GM18508 (cell line): ENCODE measurements around the gene DAZAP2.
"Not testable (repeated sequence)": the region's sequence is repeated elsewhere in the genome, so short reads cannot be mapped to it uniquely, and the experiment has no call there.

ENCODE experiments used
- ATAC-seq: cut with Tn5 transposase; IDR thresholded peaks from one replicate; pipeline ENCODE4 v1.9.1; 2021; ENCODE audit warnings: moderate number of reproducible peaks; ENCODE audit not compliant: insufficient read depth, unreplicated experiment

The DAZAP2 gene

GRCh38 chr12:51216642-51217041, 22.0 kb upstream of the DAZAP2 start:
- ATAC-seq: no peak

GRCh38 chr12:51217133-51217967, 21.3 kb upstream of the DAZAP2 start:
- ATAC-seq: no peak

- ATAC-seq: no peak
These were observed 20.5 kb upstream of the DAZAP2 start, which contains the start of gene POU6F1 for GRCh38 chr12:51217968-51218606. TSS of gene POU6F1 (minus strand) at chr12:51218062. CDS start at chr12:51206836, 11,226 bp downstream.

- ATAC-seq: no peak
These were observed 19.9 kb upstream of the DAZAP2 start for GRCh38 chr12:51218607-51219161.

GRCh38 chr12:51219322-51219721, 19.3 kb upstream of the DAZAP2 start:
- no peak for ATAC-seq

GRCh38 chr12:51219857-51220256, 18.8 kb upstream of the DAZAP2 start:
- not testable (repeated sequence) for ATAC-seq

- no peak for ATAC-seq
These were observed 16.2 kb upstream of the DAZAP2 start for GRCh38 chr12:51222461-51222860.

GRCh38 chr12:51224625-51225024, 14.0 kb upstream of the DAZAP2 start:
- no peak for ATAC-seq

- no peak for ATAC-seq
These were observed 13.4 kb upstream of the DAZAP2 start for GRCh38 chr12:51225234-51225633.

GRCh38 chr12:51225771-51226170, 12.9 kb upstream of the DAZAP2 start:
- no peak for ATAC-seq

- not testable (repeated sequence) for ATAC-seq
These were observed 11.5 kb upstream of the DAZAP2 start for GRCh38 chr12:51227112-51227511.

GRCh38 chr12:51227962-51228361, 10.7 kb upstream of the DAZAP2 start:
- ATAC-seq: no peak

GRCh38 chr12:51229116-51229809, 9.4 kb upstream of the DAZAP2 start:
- no peak for ATAC-seq

GRCh38 chr12:51232642-51233041, 6.0 kb upstream of the DAZAP2 start:
- ATAC-seq: no peak

- no peak for ATAC-seq
These were observed 4.1 kb upstream of the DAZAP2 start for GRCh38 chr12:51234530-51234929.

GRCh38 chr12:51238037-51238509, 553 bp upstream of the DAZAP2 start:
- peak; percentile 5 for ATAC-seq

- ATAC-seq: no peak
These were observed 2.3 kb downstream of the DAZAP2 start for GRCh38 chr12:51240971-51241370.

- ATAC-seq: no peak
These were observed 3.5 kb downstream of the DAZAP2 start for GRCh38 chr12:51242120-51242519.

- ATAC-seq: no peak
These were observed 4.2 kb downstream of the DAZAP2 start for GRCh38 chr12:51242876-51243275.

GRCh38 chr12:51244269-51244668, 5.6 kb downstream of the DAZAP2 start:
- no peak for ATAC-seq
